ENCODE data around the gene LILRB3.
"Not testable (repeated sequence)": the region's sequence is repeated elsewhere in the genome, so short reads cannot be mapped to it uniquely, and the experiment has no call there.

DNA sequence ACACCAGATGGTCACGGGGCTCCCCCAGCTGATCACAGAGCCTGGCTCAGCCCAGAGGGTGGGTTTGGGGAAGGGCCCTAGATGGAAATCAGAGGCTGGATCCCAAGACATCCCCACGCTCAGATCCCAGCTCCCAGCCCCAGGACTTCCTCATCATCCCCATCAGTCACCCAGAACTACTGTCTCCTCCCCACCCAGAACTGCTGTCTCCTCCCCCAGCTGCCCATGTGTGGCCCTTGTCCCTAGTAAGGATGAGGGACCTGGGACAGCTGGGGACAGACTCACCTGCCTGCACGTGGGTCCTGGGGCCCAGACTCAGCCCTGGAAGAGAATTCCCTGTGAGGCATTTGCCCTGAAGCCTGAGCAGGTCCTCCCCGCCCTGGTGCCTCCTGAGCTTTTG lies 19.4 kb upstream of the LILRB3 start:
- TF ChIP-seq POLR2AphosphoS5 (IDR thresholded peaks at IDR 0.05), result not testable (repeated sequence)
- TF ChIP-seq, protein P1, sequence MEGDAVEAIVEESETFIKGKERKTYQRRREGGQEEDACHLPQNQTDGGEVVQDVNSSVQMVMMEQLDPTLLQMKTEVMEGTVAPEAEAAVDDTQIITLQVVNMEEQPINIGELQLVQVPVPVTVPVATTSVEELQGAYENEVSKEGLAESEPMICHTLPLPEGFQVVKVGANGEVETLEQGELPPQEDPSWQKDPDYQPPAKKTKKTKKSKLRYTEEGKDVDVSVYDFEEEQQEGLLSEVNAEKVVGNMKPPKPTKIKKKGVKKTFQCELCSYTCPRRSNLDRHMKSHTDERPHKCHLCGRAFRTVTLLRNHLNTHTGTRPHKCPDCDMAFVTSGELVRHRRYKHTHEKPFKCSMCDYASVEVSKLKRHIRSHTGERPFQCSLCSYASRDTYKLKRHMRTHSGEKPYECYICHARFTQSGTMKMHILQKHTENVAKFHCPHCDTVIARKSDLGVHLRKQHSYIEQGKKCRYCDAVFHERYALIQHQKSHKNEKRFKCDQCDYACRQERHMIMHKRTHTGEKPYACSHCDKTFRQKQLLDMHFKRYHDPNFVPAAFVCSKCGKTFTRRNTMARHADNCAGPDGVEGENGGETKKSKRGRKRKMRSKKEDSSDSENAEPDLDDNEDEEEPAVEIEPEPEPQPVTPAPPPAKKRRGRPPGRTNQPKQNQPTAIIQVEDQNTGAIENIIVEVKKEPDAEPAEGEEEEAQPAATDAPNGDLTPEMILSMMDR (IDR thresholded peaks at IDR 0.05 in 8 of 11, conservative IDR thresholded peaks at IDR 0.05 in 3 of 11), result not testable (repeated sequence)

Measured in spleen (tissue), 7 donors.